Neural cell (in vitro differentiated cells): ENCODE data around the gene PLEKHM3. TPM values are rescaled to one million over a fixed set of nuclear protein-coding genes. Genes with fewer than 3 reads are reported as not detected.

ENCODE experiments used
- H2AFZ ChIP-seq: fragments of 200-600, 300-800 bp; sonication (generic), shearing (Covaris generic); 2 replicates; pipeline ENCODE4 v1.6.0; 2014; ENCODE audit warnings: low read depth, mild to moderate bottlenecking, antibody characterized with exemption, low read length, moderate library complexity
- H3F3A ChIP-seq: fragments of 200-600 bp; shearing (Covaris generic); 2 replicates; pipeline ENCODE4 v1.6.1; 2016; ENCODE audit warnings: mild to moderate bottlenecking, moderate library complexity, mixed read lengths, antibody characterized with exemption, low read length; ENCODE audit not compliant: insufficient read depth, poor library complexity, severe bottlenecking
- H3K27ac ChIP-seq: fragments of 200-600, 300-800 bp; sonication (generic), shearing (Covaris generic); 2 replicates; pipeline ENCODE4 v1.5.1; 2014; ENCODE audit warnings: mild to moderate bottlenecking, low read length, moderate library complexity
- H3K27me3 ChIP-seq: fragments of 300-800, 200-600 bp; sonication (generic), shearing (Covaris generic); 2 replicates; pipeline ENCODE4 v1.6.0; 2014; ENCODE audit warnings: mild to moderate bottlenecking, low read depth, low read length, moderate library complexity; ENCODE audit not compliant: insufficient read depth
- H3K36me3 ChIP-seq: fragments of 300-800, 200-600 bp; sonication (generic), shearing (Covaris generic); 2 replicates; pipeline ENCODE4 v1.5.1; 2014; ENCODE audit warnings: mild to moderate bottlenecking, antibody characterized with exemption, low read length, moderate library complexity; ENCODE audit not compliant: insufficient read depth
- H3K4me2 ChIP-seq: fragments of 300-800, 200-600 bp; sonication (generic), shearing (Covaris generic); 2 replicates; pipeline ENCODE4 v1.6.0; 2014; ENCODE audit warnings: mild to moderate bottlenecking, low read length
- H3K4me3 ChIP-seq: fragments of 300-800, 200-600 bp; sonication (generic), shearing (Covaris generic); 2 replicates; pipeline ENCODE4 v1.5.1; 2014; ENCODE audit warnings: mild to moderate bottlenecking, low read length, moderate library complexity
- H3K79me2 ChIP-seq: fragments of 200-600 bp; shearing (Covaris generic); replicated peaks from 2 replicates; pipeline ENCODE4 v1.6.0; 2014; ENCODE audit warnings: mild to moderate bottlenecking, low read length, moderate library complexity; ENCODE audit not compliant: insufficient read depth
- H3K9ac ChIP-seq: fragments of 300-800, 200-600 bp; sonication (generic), shearing (Covaris generic); 2 replicates; pipeline ENCODE4 v1.6.1; 2016; ENCODE audit warnings: mild to moderate bottlenecking, low read length, mixed read lengths
- H3K9me2 ChIP-seq: fragments of 200-600 bp; shearing (Covaris generic); 2 replicates; pipeline ENCODE4 v1.6.1; 2016; ENCODE audit warnings: mild to moderate bottlenecking, low read length, mixed read lengths; ENCODE audit not compliant: insufficient read depth
- H3K9me3 ChIP-seq: fragments of 200-600, 300-800 bp; sonication (generic), shearing (Covaris generic); 2 replicates; pipeline ENCODE4 v1.6.1; 2016; ENCODE audit warnings: mild to moderate bottlenecking, mixed run types, low read length, moderate library complexity, mixed read lengths
- H4K20me1 ChIP-seq: fragments of 200-600 bp; shearing (Covaris generic); 2 replicates; pipeline ENCODE4 v1.6.1; 2016; ENCODE audit warnings: mild to moderate bottlenecking, mixed run types; ENCODE audit not compliant: insufficient read depth
- EP300 ChIP-seq: fragments of 450-650 bp; conservative IDR thresholded peaks from 2 replicates; pipeline ENCODE4 v1.6.1; 2014; ENCODE audit warnings: antibody characterized with exemption, mild to moderate bottlenecking, moderate library complexity; ENCODE audit not compliant: poor library complexity, severe bottlenecking
- EZH2 ChIP-seq: fragments of 200-600, 300-800 bp; shearing (Covaris generic), sonication (generic); IDR thresholded peaks from 2 replicates; pipeline ENCODE4 v1.6.1; 2014; ENCODE audit warnings: antibody characterized with exemption, low read length, borderline replicate concordance, mild to moderate bottlenecking; ENCODE audit not compliant: insufficient read depth, poor library complexity, severe bottlenecking
- MXI1 ChIP-seq: fragments of 450-650 bp; conservative IDR thresholded peaks from 2 replicates; pipeline ENCODE4 v1.6.1; 2014; ENCODE audit warnings: antibody characterized with exemption, mild to moderate bottlenecking; ENCODE audit not compliant: poor library complexity, severe bottlenecking
- POLR2AphosphoS5 ChIP-seq: IDR thresholded peaks from 2 replicates; pipeline ENCODE4 v1.6.1; 2012
- RAD21 ChIP-seq: fragments of 450-650 bp; conservative IDR thresholded peaks from 2 replicates; pipeline ENCODE4 v1.6.1; 2014; ENCODE audit warnings: antibody characterized with exemption, mild to moderate bottlenecking, moderate library complexity
- SMC3 ChIP-seq: fragments of 450-650 bp; conservative IDR thresholded peaks from 2 replicates; pipeline ENCODE4 v1.6.1; 2014; ENCODE audit warnings: antibody characterized with exemption, mild to moderate bottlenecking, moderate library complexity; ENCODE audit not compliant: poor library complexity
- TAF1 ChIP-seq: IDR thresholded peaks from 2 replicates; pipeline ENCODE4 v1.6.1; 2012; ENCODE audit warnings: low read depth
- polyA plus RNA-seq: library from polyadenylated mRNA; depleted of rRNA; stranded (reverse); fragments of >200 nt; gene quantifications from 2 replicates; pipeline ENCODE4 v1.2.3, GENCODE V29; 2014
- TF ChIP-seq, protein P1 (sequence below): IDR thresholded peaks from 2 replicates; pipeline ENCODE4 v1.6.1; 2012; ENCODE audit warnings: borderline replicate concordance
- TF ChIP-seq, protein P2 (sequence below): fragments of 450-650 bp; IDR thresholded peaks from 2 replicates; pipeline ENCODE4 v1.5.1; 2014; ENCODE audit warnings: antibody characterized with exemption, mild to moderate bottlenecking, moderate library complexity; ENCODE audit not compliant: poor library complexity, severe bottlenecking

The PLEKHM3 gene
- polyA plus RNA-seq, 1 donor from 2014 or later, result 13.4 TPM

DNA sequence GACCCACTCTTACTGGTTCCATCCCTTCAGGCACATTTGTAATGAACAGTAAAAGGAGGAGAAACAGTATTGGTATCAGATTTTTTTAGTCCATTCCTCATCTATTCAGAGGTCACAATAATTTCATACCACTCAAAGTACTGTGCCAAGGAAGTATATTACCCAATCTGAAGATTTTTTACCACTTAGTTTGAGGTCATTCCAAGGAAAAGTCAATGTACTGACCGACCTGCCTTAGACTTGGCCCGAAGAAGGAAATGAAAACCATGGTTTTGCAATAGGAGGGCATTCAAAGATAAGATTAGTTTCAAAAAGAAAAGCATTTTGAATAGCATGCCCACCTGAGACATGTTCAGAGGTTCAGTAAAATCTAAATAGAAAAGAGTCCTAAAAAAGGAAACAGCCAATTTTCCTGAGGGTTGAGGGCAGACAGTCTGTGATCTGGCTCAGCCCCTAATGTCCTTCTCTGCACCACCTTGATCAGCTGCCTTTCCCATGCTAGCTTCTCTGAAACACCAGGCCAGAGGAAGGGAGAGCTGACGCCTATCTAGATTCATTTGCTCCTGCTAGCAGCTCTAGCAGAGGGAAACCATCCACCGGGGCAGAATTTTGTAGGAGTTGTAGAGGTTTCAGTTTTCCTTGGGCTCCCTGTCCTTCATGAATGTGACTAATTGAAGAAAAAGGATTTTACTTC lies 148.3 kb downstream of the PLEKHM3 start:
- Histone ChIP-seq H3K27ac (no peak overlapping the region), H3K4me2 (no peak overlapping the region)
- no peak for TF ChIP-seq TAF1
- no peak for TF ChIP-seq POLR2AphosphoS5
- TF ChIP-seq EP300, result no peak
- TF ChIP-seq RAD21, result no peak
- TF ChIP-seq, protein P1, sequence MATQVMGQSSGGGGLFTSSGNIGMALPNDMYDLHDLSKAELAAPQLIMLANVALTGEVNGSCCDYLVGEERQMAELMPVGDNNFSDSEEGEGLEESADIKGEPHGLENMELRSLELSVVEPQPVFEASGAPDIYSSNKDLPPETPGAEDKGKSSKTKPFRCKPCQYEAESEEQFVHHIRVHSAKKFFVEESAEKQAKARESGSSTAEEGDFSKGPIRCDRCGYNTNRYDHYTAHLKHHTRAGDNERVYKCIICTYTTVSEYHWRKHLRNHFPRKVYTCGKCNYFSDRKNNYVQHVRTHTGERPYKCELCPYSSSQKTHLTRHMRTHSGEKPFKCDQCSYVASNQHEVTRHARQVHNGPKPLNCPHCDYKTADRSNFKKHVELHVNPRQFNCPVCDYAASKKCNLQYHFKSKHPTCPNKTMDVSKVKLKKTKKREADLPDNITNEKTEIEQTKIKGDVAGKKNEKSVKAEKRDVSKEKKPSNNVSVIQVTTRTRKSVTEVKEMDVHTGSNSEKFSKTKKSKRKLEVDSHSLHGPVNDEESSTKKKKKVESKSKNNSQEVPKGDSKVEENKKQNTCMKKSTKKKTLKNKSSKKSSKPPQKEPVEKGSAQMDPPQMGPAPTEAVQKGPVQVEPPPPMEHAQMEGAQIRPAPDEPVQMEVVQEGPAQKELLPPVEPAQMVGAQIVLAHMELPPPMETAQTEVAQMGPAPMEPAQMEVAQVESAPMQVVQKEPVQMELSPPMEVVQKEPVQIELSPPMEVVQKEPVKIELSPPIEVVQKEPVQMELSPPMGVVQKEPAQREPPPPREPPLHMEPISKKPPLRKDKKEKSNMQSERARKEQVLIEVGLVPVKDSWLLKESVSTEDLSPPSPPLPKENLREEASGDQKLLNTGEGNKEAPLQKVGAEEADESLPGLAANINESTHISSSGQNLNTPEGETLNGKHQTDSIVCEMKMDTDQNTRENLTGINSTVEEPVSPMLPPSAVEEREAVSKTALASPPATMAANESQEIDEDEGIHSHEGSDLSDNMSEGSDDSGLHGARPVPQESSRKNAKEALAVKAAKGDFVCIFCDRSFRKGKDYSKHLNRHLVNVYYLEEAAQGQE, result no peak
- TF ChIP-seq MXI1, result no peak
- TF ChIP-seq SMC3, result no peak
- TF ChIP-seq, protein P2, sequence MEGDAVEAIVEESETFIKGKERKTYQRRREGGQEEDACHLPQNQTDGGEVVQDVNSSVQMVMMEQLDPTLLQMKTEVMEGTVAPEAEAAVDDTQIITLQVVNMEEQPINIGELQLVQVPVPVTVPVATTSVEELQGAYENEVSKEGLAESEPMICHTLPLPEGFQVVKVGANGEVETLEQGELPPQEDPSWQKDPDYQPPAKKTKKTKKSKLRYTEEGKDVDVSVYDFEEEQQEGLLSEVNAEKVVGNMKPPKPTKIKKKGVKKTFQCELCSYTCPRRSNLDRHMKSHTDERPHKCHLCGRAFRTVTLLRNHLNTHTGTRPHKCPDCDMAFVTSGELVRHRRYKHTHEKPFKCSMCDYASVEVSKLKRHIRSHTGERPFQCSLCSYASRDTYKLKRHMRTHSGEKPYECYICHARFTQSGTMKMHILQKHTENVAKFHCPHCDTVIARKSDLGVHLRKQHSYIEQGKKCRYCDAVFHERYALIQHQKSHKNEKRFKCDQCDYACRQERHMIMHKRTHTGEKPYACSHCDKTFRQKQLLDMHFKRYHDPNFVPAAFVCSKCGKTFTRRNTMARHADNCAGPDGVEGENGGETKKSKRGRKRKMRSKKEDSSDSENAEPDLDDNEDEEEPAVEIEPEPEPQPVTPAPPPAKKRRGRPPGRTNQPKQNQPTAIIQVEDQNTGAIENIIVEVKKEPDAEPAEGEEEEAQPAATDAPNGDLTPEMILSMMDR, result no peak
- no peak for TF ChIP-seq EZH2

DNA sequence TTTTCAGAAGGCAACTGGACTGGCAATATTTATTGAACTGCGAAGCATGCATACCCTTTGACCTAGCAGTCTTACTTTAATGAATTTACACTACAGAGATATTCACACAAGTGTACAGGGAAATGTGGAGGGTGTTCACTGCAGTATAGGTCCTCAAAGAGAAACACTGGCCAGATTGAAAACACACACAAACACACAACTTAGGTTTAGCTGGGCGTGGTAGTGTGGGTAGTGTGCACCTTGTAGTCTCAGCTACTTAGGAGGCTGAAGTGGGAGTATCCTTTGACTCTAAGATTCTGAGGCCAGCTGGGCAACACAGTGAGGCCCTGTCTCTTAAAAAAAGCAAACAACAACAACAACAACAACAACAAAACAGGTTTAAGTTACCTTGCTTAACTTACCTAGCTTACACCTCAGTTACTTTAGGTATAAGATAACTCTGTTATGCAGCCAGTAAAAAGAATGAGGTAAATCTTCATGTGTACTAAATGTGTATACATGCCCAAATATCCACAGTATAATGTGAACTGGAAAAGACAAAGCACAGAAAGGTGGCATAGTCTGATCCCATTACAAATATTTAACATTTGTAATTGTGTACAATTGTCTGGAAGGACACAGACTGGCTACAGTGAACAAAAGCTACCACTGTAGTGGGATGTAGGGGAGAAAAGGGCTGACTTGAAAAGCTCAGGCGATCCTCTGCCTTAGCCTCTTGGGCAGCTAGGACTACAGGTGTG lies 149.7 kb downstream of the PLEKHM3 start:
- no peaks in the 10 kb centered on the region for H3K79me2 ChIP-seq
- H3K36me3 ChIP-seq, result no peaks in the 10 kb centered on the region
- H3K4me2 ChIP-seq, result no peak overlapping the region
- H3K27ac ChIP-seq, result no peak overlapping the region
- no peaks in the 10 kb centered on the region for H3K27me3 ChIP-seq
- H2AFZ ChIP-seq, result no peak overlapping the region
- H3K9me2 ChIP-seq, result no peaks in the 10 kb centered on the region
- TF ChIP-seq RAD21 (no peak), POLR2AphosphoS5 (no peak), EP300 (no peak), TAF1 (no peak), MXI1 (no peak), EZH2 (no peak), SMC3 (no peak)
- TF ChIP-seq, protein P2, result no peak
- TF ChIP-seq, protein P1, result no peak
- H3K9ac ChIP-seq, result no peak overlapping the region
- no peaks in the 10 kb centered on the region for H4K20me1 ChIP-seq
- no peak overlapping the region for H3K4me3 ChIP-seq
- H3K9me3 ChIP-seq, result no peaks in the 10 kb centered on the region
- no peaks in the 10 kb centered on the region for H3F3A ChIP-seq

More for the DNA sequence above, 148.3 kb downstream of the PLEKHM3 start:
- Histone ChIP-seq H3K9me2 (no peaks in the 10 kb centered on the region), H3F3A (no peaks in the 10 kb centered on the region), H3K4me3 (no peak overlapping the region), H3K9ac (no peak overlapping the region), H3K9me3 (no peaks in the 10 kb centered on the region), H4K20me1 (no peaks in the 10 kb centered on the region), H2AFZ (no peak overlapping the region), H3K79me2 (no peaks in the 10 kb centered on the region), H3K36me3 (no peaks in the 10 kb centered on the region), H3K27me3 (no peaks in the 10 kb centered on the region)
